HUDEP-2 (cell line): ENCODE data around the gene SMIM38.

ENCODE experiments used
- DNase-seq, 76 experiments: peaks; one replicate each; lab custom pipeline; 2025; ENCODE audit not compliant: unreplicated experiment in 76 of 76; lab: John Stamatoyannopoulos, UW

The SMIM38 gene

GRCh38 chr11:69174841-69175240 is 19.1 kb downstream of the SMIM38 start:
- no peak for DNase-seq

GRCh38 chr11:69178819-69179482 is 23.2 kb downstream of the SMIM38 start:
- no peak for DNase-seq

- DNase-seq, result no peak
Observed at GRCh38 chr11:69180226-69180625, 24.5 kb downstream of the SMIM38 start.

GRCh38 chr11:69180726-69181125 is 25.0 kb downstream of the SMIM38 start:
- no peak for DNase-seq

GRCh38 chr11:69183613-69184012 is 27.9 kb downstream of the SMIM38 start:
- DNase-seq, result no peak

GRCh38 chr11:69186316-69187260 is 30.9 kb downstream of the SMIM38 start:
- DNase-seq, result no peak

GRCh38 chr11:69187540-69188065 is 31.9 kb downstream of the SMIM38 start:
- DNase-seq, result no peak

- no peak for DNase-seq
Observed at GRCh38 chr11:69189059-69189458, 33.3 kb downstream of the SMIM38 start.

GRCh38 chr11:69190796-69191536 is 35.2 kb downstream of the SMIM38 start:
- no peak for DNase-seq

GRCh38 chr11:69192301-69192721 is 36.6 kb downstream of the SMIM38 start:
- DNase-seq, result no peak

- DNase-seq, result no peak
Observed at GRCh38 chr11:69193151-69193550, 37.4 kb downstream of the SMIM38 start.

GRCh38 chr11:69193629-69194028 is 37.9 kb downstream of the SMIM38 start:
- DNase-seq, result no peak

- no peak for DNase-seq
Observed at GRCh38 chr11:69194396-69194795, 38.7 kb downstream of the SMIM38 start.

- DNase-seq, result no peak
Observed at GRCh38 chr11:69194956-69195355, 39.2 kb downstream of the SMIM38 start.

GRCh38 chr11:69195824-69196782 is 40.4 kb downstream of the SMIM38 start:
- no peak for DNase-seq

GRCh38 chr11:69196783-69197169 is 41.0 kb downstream of the SMIM38 start:
- no peak for DNase-seq

- DNase-seq, result no peak
Observed at GRCh38 chr11:69198891-69199582, 43.3 kb downstream of the SMIM38 start.

GRCh38 chr11:69199583-69200315 is 44.0 kb downstream of the SMIM38 start:
- DNase-seq, result no peak
